K562 (cell line): ENCODE data around the gene SCYL1. TPM values are rescaled to one million over a fixed set of nuclear protein-coding genes. Genes with fewer than 3 reads are reported as not detected.

ENCODE experiments used
- AFF4 ChIP-seq: sonication (generic); formaldehyde crosslinking; IDR thresholded peaks from 2 replicates; pipeline ENCODE4 v1.8.0; 2023; ENCODE audit warnings: mild to moderate bottlenecking, missing genetic modification reagents
- BDP1 ChIP-seq: IDR thresholded peaks from 3 replicates; pipeline ENCODE4 v1.6.1; 2011; ENCODE audit not compliant: insufficient read length, insufficient read depth
- HNRNPH1 ChIP-seq: fragments of 200-400 bp; formaldehyde crosslinking; optimal IDR thresholded peaks from 2 replicates; pipeline ENCODE3; 2017; ENCODE audit warnings: low read depth, mild to moderate bottlenecking, low read length, moderate library complexity
- MAFG ChIP-seq: fragments of 450-650 bp; conservative IDR thresholded peaks from 2 replicates; pipeline ENCODE4 v1.6.1; 2016; ENCODE audit warnings: missing genetic modification characterization, missing compliant biosample characterization
- MCM2 ChIP-seq: fragments of 450-650 bp; IDR thresholded peaks from 2 replicates; pipeline ENCODE4 v1.6.1; 2017; ENCODE audit warnings: low read depth, mild to moderate bottlenecking
- NCOA4 ChIP-seq: fragments of 450-650 bp; IDR thresholded peaks from 2 replicates; pipeline ENCODE4 v1.6.1; 2018; ENCODE audit warnings: mild to moderate bottlenecking; ENCODE audit not compliant: partially characterized antibody
- NCOA6 ChIP-seq: fragments of 450-650 bp; IDR thresholded peaks from 2 replicates; pipeline ENCODE4 v1.6.1; 2017; ENCODE audit warnings: mild to moderate bottlenecking
- NONO ChIP-seq, 2 experiments: fragments of 200-400 bp in 1 of 2; fragments of 450-650 bp in 1 of 2; formaldehyde crosslinking in 1 of 2; IDR thresholded peaks; 2 replicates each; pipeline ENCODE4 v1.6.1; 2017; ENCODE audit warnings: low read depth in 2 of 2, mild to moderate bottlenecking in 2 of 2, moderate library complexity in 2 of 2, low read length in 1 of 2
- PCBP2 ChIP-seq: fragments of 200-400 bp; formaldehyde crosslinking; IDR thresholded peaks from 2 replicates; pipeline ENCODE4 v1.6.1; 2018; ENCODE audit warnings: low read length, low read depth, mild to moderate bottlenecking, moderate library complexity; ENCODE audit not compliant: poor library complexity, severe bottlenecking
- POLR3A ChIP-seq: IDR thresholded peaks from 2 replicates; pipeline ENCODE4 v1.6.1; 2011; ENCODE audit warnings: borderline replicate concordance, mild to moderate bottlenecking, moderate library complexity; ENCODE audit not compliant: insufficient read length, insufficient read depth; ENCODE audit errors: extremely low read depth
- PRDM10 ChIP-seq: fragments of 450-650 bp; IDR thresholded peaks from 2 replicates; pipeline ENCODE4 v1.6.1; 2018; ENCODE audit not compliant: partially characterized antibody
- PURB ChIP-seq: sonication (generic); formaldehyde crosslinking; IDR thresholded peaks from 2 replicates; pipeline ENCODE4 v1.9.0; 2021; ENCODE audit warnings: low read depth, mild to moderate bottlenecking, missing genetic modification reagents
- SAFB ChIP-seq: fragments of 200-400 bp; formaldehyde crosslinking; IDR thresholded peaks from 2 replicates; pipeline ENCODE4 v1.6.1; 2017; ENCODE audit warnings: low read depth, low read length, borderline replicate concordance
- XRCC3 ChIP-seq: fragments of 450-650 bp; IDR thresholded peaks from 2 replicates; pipeline ENCODE4 v1.6.1; 2017; ENCODE audit warnings: mild to moderate bottlenecking, moderate library complexity
- YY1 ChIP-seq, 3 experiments: IDR thresholded peaks; 2 replicates each; pipeline ENCODE4 v1.6.1; 2011; ENCODE audit warnings: low read length in 2 of 3, mild to moderate bottlenecking in 2 of 3, moderate library complexity in 2 of 3, borderline replicate concordance in 1 of 3, control low read depth in 1 of 3, low read depth in 1 of 3; ENCODE audit not compliant: insufficient read depth in 3 of 3, insufficient replicate concordance in 2 of 3, control insufficient read depth in 1 of 3, insufficient read length in 1 of 3; ENCODE audit errors: extremely low read depth in 1 of 3
- ZC3H4 ChIP-seq: sonication (generic); formaldehyde crosslinking; IDR thresholded peaks from 2 replicates; pipeline ENCODE4 v1.9.0; 2021; ENCODE audit warnings: missing genetic modification reagents, borderline replicate concordance
- ZKSCAN1 ChIP-seq: fragments of 150-350 bp; IDR thresholded peaks from 2 replicates; pipeline ENCODE4 v1.6.1; 2016; ENCODE audit warnings: low read depth, low read length
- ZNF12 ChIP-seq: sonication (generic); formaldehyde crosslinking; IDR thresholded peaks from 2 replicates; pipeline ENCODE4 v1.4.0; 2020; ENCODE audit warnings: mild to moderate bottlenecking, missing genetic modification reagents
- ZNF124 ChIP-seq: sonication (generic); formaldehyde crosslinking; IDR thresholded peaks from 2 replicates; pipeline ENCODE4 v1.8.1; 2022; ENCODE audit warnings: missing genetic modification reagents
- ZNF174 ChIP-seq: fragments of 250-450 bp; sonication (Bioruptor Pico); IDR thresholded peaks from 2 replicates; pipeline ENCODE4 v1.4.0; 2020; ENCODE audit warnings: mild to moderate bottlenecking
- polyA plus RNA-seq, 8 experiments: library from polyadenylated mRNA; depleted of rRNA in 4 of 8; stranded (reverse) in 5 of 8; unstranded in 3 of 8; fragments of >200 nt; fragmentation: Nextera tagmentation in 2 of 8; fragmentation: Illumina TruSeq in 1 of 8; extraction: Ambion mirVana in 2 of 8; extraction: Trizol in 1 of 8; gene quantifications; 2 replicates each; pipeline versions ENCODE4 v1.2.1 to v1.2.3, GENCODE V29; 2011 to 2014; ENCODE audit warnings: inconsistent platforms in 1 of 8, missing spikeins in 1 of 8
- total RNA-seq, 7 experiments: library from RNA; depleted of rRNA in 6 of 7; stranded (reverse); fragments of >200 nt in 6 of 7; fragmentation: Illumina TruSeq in 2 of 7; extraction: Trizol in 2 of 7; gene quantifications; 2 replicates each; pipeline versions ENCODE4 v1.2.1 to v1.2.3, GENCODE V29; 2011 to 2021; ENCODE audit warnings: low replicate concordance in 1 of 7

The SCYL1 gene
- total and polyA plus RNA-seq, 9 of the 15 experiments (the other 6 are each of a cell fraction or from before 2014, with no cell fraction given): 1.9 to 145 (median 57.6) TPM

GRCh38 chr11:65506772-65507505, 17.9 kb upstream of the SCYL1 start (continued):
- peak; percentile 98 for TF ChIP-seq AFF4 (CRISPR knock-in tag)
- 0 out of 2 replicates have a peak, but pooled peaks have one; percentile 75 for TF ChIP-seq ZKSCAN1
- TF ChIP-seq NCOA6: peak; percentile 59; the same call in 1 of the 2 replicates
- peak in 2 of 3 experiments; percentile 52 to 62 for TF ChIP-seq YY1 (IDR thresholded peaks at IDR 0.05; ENCODE audit: borderline replicate concordance in 1 of 3, control insufficient read depth in 1 of 3, extremely low read depth in 1 of 3, insufficient read depth in 3 of 3, insufficient read length in 1 of 3, insufficient replicate concordance in 2 of 3, low read depth in 1 of 3, low read length in 2 of 3)
- TF ChIP-seq ZC3H4 (CRISPR knock-in tag): peak; percentile 68; the same call in 1 of the 2 replicates
- TF ChIP-seq BDP1: peak; percentile 19
- no peak for TF ChIP-seq ZNF124 (CRISPR knock-in tag)
- TF ChIP-seq PRDM10: no peak
- TF ChIP-seq NCOA4: no peak
- peak; percentile 45 for TF ChIP-seq POLR3A
- TF ChIP-seq MAFG: no peak
- TF ChIP-seq ZNF12 (CRISPR knock-in tag): peak; percentile 76; the same call in 1 of the 2 replicates
- no peak for TF ChIP-seq SAFB
- TF ChIP-seq HNRNPH1: peak; percentile 86
- TF ChIP-seq MCM2: no peak
- peak; percentile 61 for TF ChIP-seq PCBP2
- no peak for TF ChIP-seq XRCC3
- no peak for TF ChIP-seq PURB (CRISPR knock-in tag)
- TF ChIP-seq ZNF174 (CRISPR knock-in tag): peak; percentile 67
- peak in 1 of 2 experiments; percentile 90; a peak in 3 of 4 replicates for TF ChIP-seq NONO (IDR thresholded peaks at IDR 0.05; ENCODE audit: low read depth in 2 of 2, low read length in 1 of 2)
